HL-60/S4 (cell line): ENCODE data around the gene C9.

ENCODE experiments used
- in situ Hi-C: fragments of 300-500 bp; cut with MboI; formaldehyde crosslinking; loops from 2 replicates; pipeline ENCODE4 v1.14.3; 2022; ENCODE audit warnings: low sequenced_read_pairs

Gene C9

GRCh38 chr5:39376293-39376714, 12.0 kb upstream of the C9 start:
- in situ Hi-C loops, result no loop called here

DNA sequence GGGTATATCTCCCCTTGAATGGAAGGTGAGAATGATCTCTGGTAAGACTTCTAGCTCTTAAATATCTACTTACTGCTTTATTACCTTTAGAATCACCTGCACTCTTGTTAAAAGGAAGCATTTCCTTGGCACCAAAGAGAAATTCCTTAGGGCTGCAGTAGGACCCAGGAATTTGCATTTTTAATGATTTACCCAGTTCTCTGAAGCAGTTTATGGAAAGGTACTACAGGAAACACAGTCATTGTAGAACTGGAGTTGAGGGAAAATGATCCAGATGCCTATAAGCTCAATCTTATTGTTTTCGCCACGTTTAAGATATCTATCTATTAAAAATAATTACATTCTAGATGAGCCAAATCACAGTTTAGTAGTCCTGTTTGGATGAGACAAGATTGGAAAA, 9.5 kb upstream of the C9 start:
- in situ Hi-C loops, result no loop called here

- in situ Hi-C loops, result no loop called here
These were observed 7.0 kb upstream of the C9 start for GRCh38 chr5:39371367-39371635.

DNA sequence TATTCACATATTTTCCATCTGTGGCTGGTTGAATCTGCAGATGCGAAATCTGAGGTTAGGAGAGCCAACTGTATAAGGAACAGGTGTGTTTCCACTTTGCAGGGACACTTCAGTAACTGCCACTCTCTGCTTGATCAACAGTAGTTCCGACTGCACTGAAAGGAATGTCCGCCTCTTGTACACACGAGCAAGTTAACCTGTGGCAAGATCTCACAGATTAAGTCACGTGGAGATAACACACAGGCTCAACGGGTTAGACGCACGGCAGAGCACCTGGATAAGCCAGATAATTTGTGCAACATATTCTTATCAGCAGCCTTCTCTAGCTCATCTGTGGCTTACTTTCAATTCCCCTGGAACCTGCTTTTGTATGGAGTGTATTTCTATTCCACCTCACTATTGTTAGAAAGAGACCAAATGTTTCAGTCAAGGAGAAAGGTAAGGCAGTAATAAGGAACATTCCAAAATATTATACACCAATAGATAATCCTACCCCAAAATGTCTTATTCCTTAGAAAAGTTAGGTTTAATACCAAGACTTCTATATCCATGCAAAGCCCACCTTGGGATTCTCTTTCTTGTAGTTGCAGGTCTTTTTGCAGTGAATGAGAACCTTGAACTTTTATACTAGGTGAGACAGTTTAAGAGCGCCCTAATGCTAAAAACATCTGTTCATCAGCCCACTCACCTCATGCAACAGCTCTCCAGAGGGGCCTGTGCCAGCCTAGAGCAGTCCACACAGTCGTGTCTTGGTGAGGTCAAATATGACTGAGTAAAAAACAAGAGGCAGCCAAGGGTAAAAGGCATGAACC, 6.5 kb upstream of the C9 start:
- in situ Hi-C loops, result no loop called here

GRCh38 chr5:39369123-39369815, 5.0 kb upstream of the C9 start:
- in situ Hi-C loops, result no loop called here

GRCh38 chr5:39368116-39368515, 3.8 kb upstream of the C9 start:
- in situ Hi-C loops, result no loop called here

DNA sequence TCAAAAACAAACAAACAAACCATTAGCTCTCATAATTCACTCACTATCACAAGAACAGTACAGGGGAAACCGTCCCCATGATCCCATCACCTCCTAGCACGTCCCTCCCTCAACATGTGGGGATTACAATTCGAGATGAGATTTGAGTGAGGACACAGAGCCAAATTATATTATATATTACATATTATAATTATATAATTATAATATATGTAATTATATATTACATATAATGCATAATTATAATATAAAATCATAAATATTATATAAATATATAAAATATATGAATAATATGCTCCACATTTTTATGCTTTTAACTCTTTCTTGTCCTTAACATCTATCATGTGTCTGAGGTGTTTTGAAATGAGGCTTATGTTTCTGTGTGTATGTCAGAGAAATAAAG, 3.4 kb upstream of the C9 start:
- in situ Hi-C loops, result no loop called here

- in situ Hi-C loops, result no loop called here
These were observed 1.1 kb downstream of the C9 start for GRCh38 chr5:39363217-39363616.

GRCh38 chr5:39362646-39363045, 1.6 kb downstream of the C9 start:
- in situ Hi-C loops, result no loop called here

GRCh38 chr5:39361306-39361705, 3.0 kb downstream of the C9 start:
- in situ Hi-C loops, result no loop called here

- in situ Hi-C loops, result no loop called here
These were observed 3.7 kb downstream of the C9 start for GRCh38 chr5:39360471-39361111.

DNA sequence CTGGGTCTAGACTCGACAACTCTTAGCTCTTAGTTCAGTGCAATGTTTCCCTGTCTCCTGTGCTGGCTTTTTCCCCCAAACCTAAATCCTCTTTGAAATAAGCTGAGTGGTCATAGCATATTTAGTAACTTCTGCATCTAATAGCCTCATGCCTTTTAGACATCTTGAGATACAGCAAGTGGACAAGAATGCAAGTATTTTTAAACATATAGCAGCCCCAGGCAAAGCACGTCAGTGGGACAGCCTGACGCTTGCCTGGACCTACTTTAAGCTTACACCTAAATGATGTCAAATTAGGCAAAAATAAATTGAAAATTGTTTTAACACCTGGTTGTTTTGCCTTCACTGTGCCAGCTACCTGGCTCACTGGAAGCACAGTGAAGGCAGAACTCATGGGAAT, 8.0 kb downstream of the C9 start:
- in situ Hi-C loops, result no loop called here

DNA sequence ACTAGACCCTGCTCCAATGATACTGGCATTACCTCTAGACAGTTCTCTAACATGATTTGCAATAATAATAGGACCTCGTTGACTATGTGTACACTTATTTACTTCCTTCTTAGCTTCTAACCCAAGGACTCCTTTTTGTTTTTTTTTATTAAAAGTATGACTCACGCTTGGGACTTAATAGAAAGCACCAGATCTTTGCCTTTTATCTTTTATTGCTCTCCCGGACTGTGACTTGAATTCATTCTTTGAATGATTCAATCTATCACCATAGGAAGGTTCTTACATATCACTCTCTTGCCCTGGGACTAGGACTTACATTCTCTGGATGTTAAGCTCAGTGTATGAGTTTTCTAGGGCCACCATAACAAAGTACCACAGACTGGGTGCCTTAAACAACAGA, 9.0 kb downstream of the C9 start:
- in situ Hi-C loops, result no loop called here

- in situ Hi-C loops, result no loop called here
These were observed 10.4 kb downstream of the C9 start for GRCh38 chr5:39353717-39354399.

- in situ Hi-C loops, result no loop called here
These were observed 11.3 kb downstream of the C9 start for GRCh38 chr5:39352951-39353350.

- in situ Hi-C loops, result no loop called here
These were observed 12.1 kb downstream of the C9 start for GRCh38 chr5:39352170-39352569.

- in situ Hi-C loops, result no loop called here
These were observed 14.8 kb downstream of the C9 start for GRCh38 chr5:39349484-39349883.

DNA sequence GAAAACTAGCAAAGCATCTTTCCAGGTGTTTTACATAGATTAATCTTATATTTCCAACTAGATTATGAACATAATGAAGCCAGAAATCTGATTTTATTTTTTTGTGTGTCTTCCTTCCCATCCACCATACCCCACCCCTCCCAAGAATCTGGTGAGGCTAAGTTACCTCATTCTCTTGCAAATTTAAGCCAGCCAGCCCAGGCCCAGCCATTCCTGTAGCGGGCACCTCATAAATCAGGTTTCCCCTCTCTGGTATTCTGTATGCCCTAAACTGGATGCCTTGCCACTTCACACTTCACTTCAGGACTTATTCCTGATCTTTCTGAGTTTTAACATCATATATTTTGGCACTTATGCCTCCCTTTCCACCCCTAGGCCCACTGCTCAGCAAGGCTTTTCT, 21.8 kb downstream of the C9 start:
- in situ Hi-C loops, result no loop called here

DNA sequence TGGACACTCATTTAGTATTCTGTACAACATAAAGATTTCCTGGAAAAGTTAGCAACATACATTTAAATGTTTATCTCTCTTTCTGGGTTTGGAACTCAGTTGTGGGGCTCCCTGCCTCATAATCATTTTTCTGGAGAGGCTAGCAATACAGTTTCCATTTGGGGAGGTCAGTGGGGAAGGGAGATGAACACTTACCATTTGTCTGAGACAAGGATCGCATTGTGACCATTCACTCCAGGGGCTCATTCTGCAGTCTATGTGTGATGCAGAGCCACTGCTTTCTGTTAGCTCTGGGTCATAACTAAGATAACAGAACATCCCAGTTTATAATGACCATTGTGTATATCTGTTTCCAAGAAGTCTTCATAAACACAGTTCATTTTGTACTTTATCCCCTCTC, 22.4 kb downstream of the C9 start:
- in situ Hi-C loops, result no loop called here

DNA sequence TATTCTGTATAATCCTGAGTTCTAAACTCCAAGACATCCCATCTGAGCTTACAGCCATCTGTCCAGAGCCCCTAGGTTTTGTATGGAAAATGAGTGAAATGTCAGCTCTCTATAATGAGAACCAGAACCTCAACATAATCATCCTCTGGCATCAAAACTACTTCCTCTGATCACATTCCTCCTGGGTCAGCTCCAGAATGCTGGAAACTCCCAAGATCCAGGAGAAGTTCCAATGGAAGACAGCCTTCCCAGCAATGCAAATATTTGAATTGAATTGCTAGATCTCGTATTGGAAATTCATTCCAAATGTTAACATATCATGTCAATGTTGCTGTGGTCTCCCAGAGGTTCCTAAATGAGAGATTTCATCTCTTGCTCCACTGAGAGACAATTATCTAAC, 23.8 kb downstream of the C9 start:
- in situ Hi-C loops, result no loop called here

- in situ Hi-C loops, result no loop called here
These were observed 26.9 kb downstream of the C9 start for GRCh38 chr5:39337252-39337915.
